ENCODE results near the gene USP46.

Gene USP46

GRCh38 chr4:52600275-52600674 lies 58.8 kb downstream of the USP46 start:
- H3K27ac ChIP-seq (ENCODE audit: low read length): no peak overlapping the region
- H3K36me3 ChIP-seq (ENCODE audit: control insufficient read depth in 2 of 2, insufficient read depth in 2 of 2, low read length in 2 of 2): peaks cover 14 to 26% of the 10 kb centered on the region in 2 donors

GRCh38 chr4:52595001-52595400 lies 64.1 kb downstream of the USP46 start:
- Histone ChIP-seq H3K27me3 (ENCODE audit: control insufficient read depth in 1 of 2, insufficient read depth in 2 of 2, low read length in 2 of 2) (no peaks in the 10 kb centered on the region), H3K9ac (ENCODE audit: low read length in 2 of 2) (no peak overlapping the region), H3K36me3 (ENCODE audit: control insufficient read depth in 2 of 2, insufficient read depth in 2 of 2, low read length in 2 of 2) (peaks cover 8 to 11% of the 10 kb centered on the region in 2 donors), H3K9me3 (ENCODE audit: control insufficient read depth in 2 of 2, low read length in 2 of 2) (no peaks in the 10 kb centered on the region), H3K27ac (ENCODE audit: low read length) (no peak overlapping the region), H3K4me1 (ENCODE audit: control insufficient read depth, insufficient read depth, low read length) (no peaks in the 10 kb centered on the region), H3K4me3 (ENCODE audit: low read length in 2 of 2) (no peak overlapping the region)

More at GRCh38 chr4:52600275-52600674, 58.8 kb downstream of the USP46 start:
- no peaks in the 10 kb centered on the region for H3K4me1 ChIP-seq (ENCODE audit: control insufficient read depth, insufficient read depth, low read length)
- no peak overlapping the region for H3K4me3 ChIP-seq (ENCODE audit: low read length in 2 of 2)
- no peak overlapping the region for H3K9ac ChIP-seq (ENCODE audit: low read length in 2 of 2)
- no peaks in the 10 kb centered on the region for H3K27me3 ChIP-seq (ENCODE audit: control insufficient read depth in 1 of 2, insufficient read depth in 2 of 2, low read length in 2 of 2)
- H3K9me3 ChIP-seq (ENCODE audit: control insufficient read depth in 2 of 2, low read length in 2 of 2): no peaks in the 10 kb centered on the region

GRCh38 chr4:52592287-52592686 lies 66.8 kb downstream of the USP46 start:
- H3K27me3 ChIP-seq (ENCODE audit: control insufficient read depth in 1 of 2, insufficient read depth in 2 of 2, low read length in 2 of 2): no peaks in the 10 kb centered on the region
- no peak overlapping the region for H3K9ac ChIP-seq (ENCODE audit: low read length in 2 of 2)
- no peaks in the 10 kb centered on the region for H3K4me1 ChIP-seq (ENCODE audit: control insufficient read depth, insufficient read depth, low read length)
- no peaks in the 10 kb centered on the region for H3K9me3 ChIP-seq (ENCODE audit: control insufficient read depth in 2 of 2, low read length in 2 of 2)
- no peak overlapping the region for H3K27ac ChIP-seq (ENCODE audit: low read length)
- H3K36me3 ChIP-seq (ENCODE audit: control insufficient read depth in 2 of 2, insufficient read depth in 2 of 2, low read length in 2 of 2): peaks cover 7% of the 10 kb centered on the region in 2 donors
- H3K4me3 ChIP-seq (ENCODE audit: low read length in 2 of 2): no peak overlapping the region

GRCh38 chr4:52588771-52589591 lies 70.1 kb downstream of the USP46 start:
- Histone ChIP-seq H3K27ac (ENCODE audit: low read length) (no peak overlapping the region), H3K9ac (ENCODE audit: low read length in 2 of 2) (no peak overlapping the region), H3K4me3 (ENCODE audit: low read length in 2 of 2) (no peak overlapping the region), H3K9me3 (ENCODE audit: control insufficient read depth in 2 of 2, low read length in 2 of 2) (no peaks in the 10 kb centered on the region), H3K4me1 (ENCODE audit: control insufficient read depth, insufficient read depth, low read length) (no peaks in the 10 kb centered on the region), H3K36me3 (ENCODE audit: control insufficient read depth in 2 of 2, insufficient read depth in 2 of 2, low read length in 2 of 2) (no peaks in the 10 kb centered on the region), H3K27me3 (ENCODE audit: control insufficient read depth in 1 of 2, insufficient read depth in 2 of 2, low read length in 2 of 2) (no peaks in the 10 kb centered on the region)

GRCh38 chr4:52588097-52588496 lies 71.0 kb downstream of the USP46 start:
- Histone ChIP-seq H3K4me3 (ENCODE audit: low read length in 2 of 2) (no peak overlapping the region), H3K4me1 (ENCODE audit: control insufficient read depth, insufficient read depth, low read length) (no peaks in the 10 kb centered on the region), H3K9ac (ENCODE audit: low read length in 2 of 2) (no peak overlapping the region), H3K9me3 (ENCODE audit: control insufficient read depth in 2 of 2, low read length in 2 of 2) (no peaks in the 10 kb centered on the region), H3K27me3 (ENCODE audit: control insufficient read depth in 1 of 2, insufficient read depth in 2 of 2, low read length in 2 of 2) (no peaks in the 10 kb centered on the region), H3K27ac (ENCODE audit: low read length) (no peak overlapping the region), H3K36me3 (ENCODE audit: control insufficient read depth in 2 of 2, insufficient read depth in 2 of 2, low read length in 2 of 2) (no peaks in the 10 kb centered on the region)

GRCh38 chr4:52586069-52586468 lies 73.0 kb downstream of the USP46 start:
- H3K4me3 ChIP-seq (ENCODE audit: low read length in 2 of 2): no peak overlapping the region
- no peaks in the 10 kb centered on the region for H3K27me3 ChIP-seq (ENCODE audit: control insufficient read depth in 1 of 2, insufficient read depth in 2 of 2, low read length in 2 of 2)
- no peak overlapping the region for H3K9ac ChIP-seq (ENCODE audit: low read length in 2 of 2)
- H3K36me3 ChIP-seq (ENCODE audit: control insufficient read depth in 2 of 2, insufficient read depth in 2 of 2, low read length in 2 of 2): no peaks in the 10 kb centered on the region
- H3K4me1 ChIP-seq (ENCODE audit: control insufficient read depth, insufficient read depth, low read length): no peaks in the 10 kb centered on the region
- H3K9me3 ChIP-seq (ENCODE audit: control insufficient read depth in 2 of 2, low read length in 2 of 2): no peaks in the 10 kb centered on the region
- H3K27ac ChIP-seq (ENCODE audit: low read length): no peak overlapping the region

- Histone ChIP-seq H3K9ac (ENCODE audit: low read length in 2 of 2) (no peak overlapping the region), H3K9me3 (ENCODE audit: control insufficient read depth in 2 of 2, low read length in 2 of 2) (no peaks in the 10 kb centered on the region), H3K27me3 (ENCODE audit: control insufficient read depth in 1 of 2, insufficient read depth in 2 of 2, low read length in 2 of 2) (no peaks in the 10 kb centered on the region), H3K4me1 (ENCODE audit: control insufficient read depth, insufficient read depth, low read length) (no peaks in the 10 kb centered on the region), H3K4me3 (ENCODE audit: low read length in 2 of 2) (no peak overlapping the region), H3K27ac (ENCODE audit: low read length) (no peak overlapping the region), H3K36me3 (ENCODE audit: control insufficient read depth in 2 of 2, insufficient read depth in 2 of 2, low read length in 2 of 2) (no peaks in the 10 kb centered on the region)
These were observed 73.7 kb downstream of the USP46 start for GRCh38 chr4:52585379-52585778.

GRCh38 chr4:52579602-52580272 lies 79.4 kb downstream of the USP46 start:
- H3K27me3 ChIP-seq (ENCODE audit: control insufficient read depth in 1 of 2, insufficient read depth in 2 of 2, low read length in 2 of 2): no peaks in the 10 kb centered on the region
- no peaks in the 10 kb centered on the region for H3K36me3 ChIP-seq (ENCODE audit: control insufficient read depth in 2 of 2, insufficient read depth in 2 of 2, low read length in 2 of 2)
- no peak overlapping the region for H3K27ac ChIP-seq (ENCODE audit: low read length)
- no peak overlapping the region for H3K9ac ChIP-seq (ENCODE audit: low read length in 2 of 2)
- no peaks in the 10 kb centered on the region for H3K4me1 ChIP-seq (ENCODE audit: control insufficient read depth, insufficient read depth, low read length)
- no peaks in the 10 kb centered on the region for H3K9me3 ChIP-seq (ENCODE audit: control insufficient read depth in 2 of 2, low read length in 2 of 2)
- no peak overlapping the region for H3K4me3 ChIP-seq (ENCODE audit: low read length in 2 of 2)

GRCh38 chr4:52578951-52579350 lies 80.2 kb downstream of the USP46 start:
- H3K4me1 ChIP-seq (ENCODE audit: control insufficient read depth, insufficient read depth, low read length): no peaks in the 10 kb centered on the region

GRCh38 chr4:52577624-52577962 lies 81.5 kb downstream of the USP46 start:
- H3K9ac ChIP-seq (ENCODE audit: low read length in 2 of 2): no peak overlapping the region
- H3K9me3 ChIP-seq (ENCODE audit: control insufficient read depth in 2 of 2, low read length in 2 of 2): no peaks in the 10 kb centered on the region
- H3K36me3 ChIP-seq (ENCODE audit: control insufficient read depth in 2 of 2, insufficient read depth in 2 of 2, low read length in 2 of 2): no peaks in the 10 kb centered on the region
- no peak overlapping the region for H3K4me3 ChIP-seq (ENCODE audit: low read length in 2 of 2)
- no peak overlapping the region for H3K27ac ChIP-seq (ENCODE audit: low read length)
- no peaks in the 10 kb centered on the region for H3K4me1 ChIP-seq (ENCODE audit: control insufficient read depth, insufficient read depth, low read length)
- no peaks in the 10 kb centered on the region for H3K27me3 ChIP-seq (ENCODE audit: control insufficient read depth in 1 of 2, insufficient read depth in 2 of 2, low read length in 2 of 2)

More at GRCh38 chr4:52578951-52579350, 80.2 kb downstream of the USP46 start:
- no peak overlapping the region for H3K9ac ChIP-seq (ENCODE audit: low read length in 2 of 2)
- no peaks in the 10 kb centered on the region for H3K36me3 ChIP-seq (ENCODE audit: control insufficient read depth in 2 of 2, insufficient read depth in 2 of 2, low read length in 2 of 2)
- H3K9me3 ChIP-seq (ENCODE audit: control insufficient read depth in 2 of 2, low read length in 2 of 2): no peaks in the 10 kb centered on the region
- no peak overlapping the region for H3K4me3 ChIP-seq (ENCODE audit: low read length in 2 of 2)
- H3K27me3 ChIP-seq (ENCODE audit: control insufficient read depth in 1 of 2, insufficient read depth in 2 of 2, low read length in 2 of 2): no peaks in the 10 kb centered on the region
- H3K27ac ChIP-seq (ENCODE audit: low read length): no peak overlapping the region

Measured in stomach smooth muscle (tissue), 2 donors.